Caco-2 (cell line): ENCODE data around the gene AGPAT2. TPM values are rescaled to one million over a fixed set of nuclear protein-coding genes. Genes with fewer than 3 reads are reported as not detected.

Experiments used
- BruUV-seq: library from RNA; stranded (reverse); fragments of 400-500 nt; replicated peaks from 2 replicates; lab custom pipeline; 2021; lab: Mats Ljungman, UMichigan
- CTCF ChIA-PET: fragments of 300-600 bp; sonication (Branson Sonifier 250); formaldehyde crosslinking; loops from one replicate; lab custom pipeline; 2022; ENCODE audit warnings: antibody characterized with exemption; lab: Charles Lee
- POLR2A ChIA-PET: fragments of 300-600 bp; sonication (Branson Sonifier 250); formaldehyde crosslinking; loops from one replicate; lab custom pipeline; 2022; ENCODE audit warnings: antibody characterized with exemption; lab: Charles Lee
- DNase-seq, 2 experiments: peaks; one replicate each; pipeline versions ENCODE4 v3.0.0 to v3.0.0-alpha.2; 2020 to 2022
- H3K27me3 ChIP-seq: replicated peaks from 2 replicates; pipeline ENCODE4 v1.6.0; 2011; ENCODE audit warnings: low read length; ENCODE audit not compliant: control insufficient read depth, insufficient read depth
- H3K36me3 ChIP-seq: 2 replicates; pipeline ENCODE4 v1.5.1; 2011; ENCODE audit warnings: low read length; ENCODE audit not compliant: control insufficient read depth, insufficient read depth
- H3K4me1 ChIP-seq: fragments of 250-450 bp; sonication (Bioruptor Pico); 2 replicates; pipeline ENCODE4 v1.5.1; 2020; ENCODE audit warnings: mild to moderate bottlenecking
- H3K4me3 ChIP-seq: 2 replicates; pipeline ENCODE4 v1.5.1; 2011; ENCODE audit warnings: low read depth, mild to moderate bottlenecking, control low read depth, low read length
- H3K9me3 ChIP-seq: fragments of 250-450 bp; sonication (Bioruptor Pico); 2 replicates; pipeline ENCODE4 v1.5.1; 2020; ENCODE audit warnings: mild to moderate bottlenecking, moderate library complexity
- H3K27ac Mint-ChIP-seq: one replicate; pipeline ENCODE4 v1.8.0; 2022; ENCODE audit warnings: mixed read lengths; ENCODE audit not compliant: unreplicated experiment
- H3K27me3 Mint-ChIP-seq: one replicate; pipeline ENCODE4 v1.8.0; 2022; ENCODE audit warnings: mixed read lengths; ENCODE audit not compliant: insufficient read depth, unreplicated experiment
- H3K36me3 Mint-ChIP-seq: one replicate; pipeline ENCODE4 v1.8.0; 2022; ENCODE audit warnings: mild to moderate bottlenecking, mixed read lengths; ENCODE audit not compliant: insufficient read depth, unreplicated experiment
- H3K4me1 Mint-ChIP-seq: one replicate; pipeline ENCODE4 v1.8.0; 2022; ENCODE audit warnings: low read depth, mixed read lengths; ENCODE audit not compliant: unreplicated experiment
- H3K4me3 Mint-ChIP-seq: one replicate; pipeline ENCODE4 v1.8.0; 2022; ENCODE audit warnings: mild to moderate bottlenecking, moderate library complexity, mixed read lengths; ENCODE audit not compliant: unreplicated experiment
- H3K9me3 Mint-ChIP-seq: one replicate; pipeline ENCODE4 v1.8.0; 2022; ENCODE audit warnings: mixed read lengths; ENCODE audit not compliant: unreplicated experiment
- intact Hi-C: fragments of 100-400 bp; cut with micrococcal nuclease; formaldehyde crosslinking; loops from one replicate; pipeline ENCODE4 v1.10.0; 2022; ENCODE audit not compliant: unreplicated experiment
- total RNA-seq: library from RNA; stranded (reverse); gene quantifications from 2 replicates; pipeline ENCODE4 v1.2.3, GENCODE V29; 2022
- TF ChIP-seq, protein P1 (sequence below), 2 experiments: fragments of 200-600 bp in 1 of 2; IDR thresholded peaks; 1 replicate in 1 of 2; 2 replicates in 1 of 2; pipeline versions ENCODE4 v1.5.1 to v1.8.0; 2011 to 2022; ENCODE audit warnings: antibody characterized with exemption in 1 of 2, control low read depth in 1 of 2, inconsistent platforms in 1 of 2, low read depth in 1 of 2, low read length in 1 of 2, mild to moderate bottlenecking in 1 of 2, moderate library complexity in 1 of 2; ENCODE audit not compliant: insufficient read depth in 1 of 2, severe bottlenecking in 1 of 2, unreplicated experiment in 1 of 2

AGPAT2 gene
- total RNA-seq, 1 experiment from 2014 or later = 68.7 TPM

DNA sequence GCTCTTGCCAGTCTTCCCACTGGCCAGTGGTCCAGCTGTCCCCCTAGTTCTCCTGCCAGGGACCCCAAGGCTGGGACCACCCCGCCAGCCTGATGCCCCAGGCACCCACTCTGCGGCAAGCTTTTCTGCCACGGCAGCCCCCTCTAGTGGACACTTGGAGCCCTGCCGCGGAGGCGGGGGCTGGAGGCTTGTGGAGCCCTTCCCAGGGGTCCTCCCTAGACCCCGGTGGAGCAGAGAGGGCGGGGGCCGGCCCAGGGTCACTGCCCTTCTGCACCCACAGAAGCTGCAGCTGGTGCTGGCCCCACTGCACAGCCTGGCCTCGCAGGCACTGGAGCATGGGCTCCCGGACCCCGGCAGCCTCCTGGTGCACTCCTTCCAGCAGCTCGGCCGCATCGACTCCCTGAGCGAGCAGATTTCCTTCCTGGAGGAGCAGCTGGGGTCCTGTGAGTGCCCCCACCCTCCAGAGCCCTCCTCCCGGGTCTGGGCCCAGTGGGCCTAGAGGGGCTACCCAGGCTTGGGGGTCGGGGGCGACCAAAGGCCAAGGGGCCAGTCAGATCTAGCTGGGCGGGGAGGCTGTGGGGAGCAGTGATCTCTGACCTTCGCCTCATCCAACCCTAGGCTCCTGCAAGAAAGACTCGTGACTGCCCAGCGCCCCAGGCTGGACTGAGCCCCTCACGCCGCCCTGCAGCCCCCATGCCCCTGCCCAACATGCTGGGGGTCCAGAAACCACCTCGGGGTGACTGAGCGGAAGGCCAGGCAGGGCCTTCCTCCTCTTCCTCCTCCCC lies 15.4 kb downstream of the AGPAT2 start:
- Mint-ChIP-seq H3K9me3 (no peaks in the 10 kb centered on the region), H3K4me3 (no peak overlapping the region), H3K4me1 (no peaks in the 10 kb centered on the region), H3K36me3 (peaks cover 35% of the 10 kb centered on the region), H3K27ac (no peak overlapping the region), H3K27me3 (no peaks in the 10 kb centered on the region)
- no peaks in the 10 kb centered on the region; the same call in 1 of the 2 replicates for H3K36me3 ChIP-seq
- peak in 1 of 2 experiments; percentile 64 for DNase-seq
- no TSS peak for BruUV-seq
- POLR2A ChIA-PET = no interaction called here
- TF ChIP-seq, protein P1, sequence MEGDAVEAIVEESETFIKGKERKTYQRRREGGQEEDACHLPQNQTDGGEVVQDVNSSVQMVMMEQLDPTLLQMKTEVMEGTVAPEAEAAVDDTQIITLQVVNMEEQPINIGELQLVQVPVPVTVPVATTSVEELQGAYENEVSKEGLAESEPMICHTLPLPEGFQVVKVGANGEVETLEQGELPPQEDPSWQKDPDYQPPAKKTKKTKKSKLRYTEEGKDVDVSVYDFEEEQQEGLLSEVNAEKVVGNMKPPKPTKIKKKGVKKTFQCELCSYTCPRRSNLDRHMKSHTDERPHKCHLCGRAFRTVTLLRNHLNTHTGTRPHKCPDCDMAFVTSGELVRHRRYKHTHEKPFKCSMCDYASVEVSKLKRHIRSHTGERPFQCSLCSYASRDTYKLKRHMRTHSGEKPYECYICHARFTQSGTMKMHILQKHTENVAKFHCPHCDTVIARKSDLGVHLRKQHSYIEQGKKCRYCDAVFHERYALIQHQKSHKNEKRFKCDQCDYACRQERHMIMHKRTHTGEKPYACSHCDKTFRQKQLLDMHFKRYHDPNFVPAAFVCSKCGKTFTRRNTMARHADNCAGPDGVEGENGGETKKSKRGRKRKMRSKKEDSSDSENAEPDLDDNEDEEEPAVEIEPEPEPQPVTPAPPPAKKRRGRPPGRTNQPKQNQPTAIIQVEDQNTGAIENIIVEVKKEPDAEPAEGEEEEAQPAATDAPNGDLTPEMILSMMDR (IDR thresholded peaks at IDR 0.05; ENCODE audit: insufficient read depth in 1 of 2, low read depth in 1 of 2, low read length in 1 of 2, severe bottlenecking in 1 of 2, unreplicated experiment in 1 of 2) = peak; percentile 76 to 83
- H3K27me3 ChIP-seq = no peaks in the 10 kb centered on the region
- CTCF ChIA-PET = interaction anchor here (0.6 to 1.4 kb wide), 10 partner anchors 10 to 201 kb away, joined by 3 to 10 read pairs (median 6); no protein-coding TSS in a partner anchor
- intact Hi-C loops = no loop called here
- H3K4me1 ChIP-seq = peaks cover 19% of the 10 kb centered on the region
- H3K9me3 ChIP-seq = no peaks in the 10 kb centered on the region
- H3K4me3 ChIP-seq = no peak overlapping the region

DNA sequence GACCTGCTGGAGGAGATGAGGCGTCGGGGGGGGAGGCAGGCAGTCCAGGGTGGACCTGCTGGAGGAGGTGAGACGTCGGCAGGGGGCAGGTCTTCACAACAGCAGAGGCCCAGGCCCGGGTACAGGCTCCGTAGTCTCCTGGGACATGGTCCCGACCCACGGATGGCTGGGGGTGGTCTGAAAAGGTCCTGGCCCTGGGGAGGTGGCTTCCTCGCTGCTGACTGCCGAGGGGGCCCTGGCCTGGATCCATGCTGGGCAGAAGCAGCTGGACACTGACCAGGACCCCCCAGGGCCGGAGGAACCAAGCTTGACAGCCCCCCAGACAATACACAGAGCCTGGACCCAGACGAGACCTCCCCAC lies 16.0 kb downstream of the AGPAT2 start:
- Histone ChIP-seq H3K4me1 (peaks cover 17% of the 10 kb centered on the region), H3K36me3 (no peaks in the 10 kb centered on the region; the same call in 1 of the 2 replicates), H3K9me3 (no peaks in the 10 kb centered on the region), H3K4me3 (no peak overlapping the region), H3K27me3 (no peaks in the 10 kb centered on the region)
- no TSS peak for BruUV-seq
- DNase-seq = no peak
- no peak overlapping the region for H3K27ac Mint-ChIP-seq
- no peaks in the 10 kb centered on the region for H3K9me3 Mint-ChIP-seq
- TF ChIP-seq, protein P1 (IDR thresholded peaks at IDR 0.05; ENCODE audit: insufficient read depth in 1 of 2, low read depth in 1 of 2, low read length in 1 of 2, severe bottlenecking in 1 of 2, unreplicated experiment in 1 of 2) = no peak
- CTCF ChIA-PET = interaction anchor here (0.6 to 1.4 kb wide), 7 partner anchors 17 to 201 kb away, joined by 3 to 7 read pairs (median 4); no protein-coding TSS in a partner anchor
- H3K27me3 Mint-ChIP-seq = no peaks in the 10 kb centered on the region
- no peak overlapping the region for H3K4me3 Mint-ChIP-seq
- H3K36me3 Mint-ChIP-seq = peaks cover 35% of the 10 kb centered on the region
- POLR2A ChIA-PET = no interaction called here
- intact Hi-C loops = no loop called here
- no peaks in the 10 kb centered on the region for H3K4me1 Mint-ChIP-seq

DNA sequence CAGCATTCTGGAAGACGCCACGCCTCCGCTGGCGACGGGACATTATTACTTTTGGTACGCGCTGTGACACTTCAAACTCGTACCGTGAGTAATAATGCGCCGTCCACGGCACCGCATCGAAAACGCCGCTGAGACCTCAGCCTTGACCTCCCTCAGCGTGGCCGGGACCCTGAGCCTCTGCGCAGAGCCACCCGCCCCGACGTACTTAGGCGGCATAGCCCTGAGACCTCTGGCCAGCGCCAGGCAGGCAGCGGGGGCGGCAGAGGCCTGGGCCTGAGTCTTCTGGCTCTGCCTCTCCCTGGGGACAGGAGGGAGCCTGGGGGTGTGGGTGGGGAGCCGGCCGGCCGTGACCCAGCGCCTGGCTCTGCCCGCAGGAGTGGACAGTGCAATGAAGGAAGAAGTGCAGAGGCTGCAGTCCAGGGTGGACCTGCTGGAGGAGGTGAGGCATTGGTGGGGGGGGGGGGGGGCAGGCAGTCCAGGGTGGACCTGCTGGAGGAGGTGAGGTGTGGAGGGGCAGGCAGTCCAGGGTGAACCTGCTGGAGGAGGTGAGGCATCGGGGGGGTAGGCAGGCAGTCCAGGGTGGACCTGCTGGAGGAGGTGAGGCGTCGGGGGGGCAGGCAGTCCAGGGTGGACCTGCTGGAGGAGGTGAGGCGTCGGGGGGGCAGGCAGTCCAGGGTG lies 16.5 kb downstream of the AGPAT2 start:
- TF ChIP-seq, protein P1 (IDR thresholded peaks at IDR 0.05; ENCODE audit: insufficient read depth in 1 of 2, low read depth in 1 of 2, low read length in 1 of 2, severe bottlenecking in 1 of 2, unreplicated experiment in 1 of 2) = no peak
- CTCF ChIA-PET = no interaction called here
- Histone ChIP-seq H3K4me1 (peaks cover 12% of the 10 kb centered on the region), H3K4me3 (no peak overlapping the region), H3K27me3 (no peaks in the 10 kb centered on the region), H3K9me3 (no peaks in the 10 kb centered on the region), H3K36me3 (no peaks in the 10 kb centered on the region; the same call in 1 of the 2 replicates)
- H3K4me1 Mint-ChIP-seq = no peaks in the 10 kb centered on the region
- H3K4me3 Mint-ChIP-seq = no peak overlapping the region
- no peaks in the 10 kb centered on the region for H3K27me3 Mint-ChIP-seq
- POLR2A ChIA-PET = no interaction called here
- H3K9me3 Mint-ChIP-seq = no peaks in the 10 kb centered on the region
- H3K27ac Mint-ChIP-seq = no peak overlapping the region
- intact Hi-C loops = no loop called here
- DNase-seq = no peak
- H3K36me3 Mint-ChIP-seq = peaks cover 35% of the 10 kb centered on the region
- BruUV-seq = no TSS peak
